ENCODE measurements around the gene TMEM201. TPM values are rescaled to one million over a fixed set of nuclear protein-coding genes. Genes with fewer than 3 reads are reported as not detected.

Gene TMEM201
- total RNA-seq, 1 experiment from 2014 or later: 7.0 TPM

DNA sequence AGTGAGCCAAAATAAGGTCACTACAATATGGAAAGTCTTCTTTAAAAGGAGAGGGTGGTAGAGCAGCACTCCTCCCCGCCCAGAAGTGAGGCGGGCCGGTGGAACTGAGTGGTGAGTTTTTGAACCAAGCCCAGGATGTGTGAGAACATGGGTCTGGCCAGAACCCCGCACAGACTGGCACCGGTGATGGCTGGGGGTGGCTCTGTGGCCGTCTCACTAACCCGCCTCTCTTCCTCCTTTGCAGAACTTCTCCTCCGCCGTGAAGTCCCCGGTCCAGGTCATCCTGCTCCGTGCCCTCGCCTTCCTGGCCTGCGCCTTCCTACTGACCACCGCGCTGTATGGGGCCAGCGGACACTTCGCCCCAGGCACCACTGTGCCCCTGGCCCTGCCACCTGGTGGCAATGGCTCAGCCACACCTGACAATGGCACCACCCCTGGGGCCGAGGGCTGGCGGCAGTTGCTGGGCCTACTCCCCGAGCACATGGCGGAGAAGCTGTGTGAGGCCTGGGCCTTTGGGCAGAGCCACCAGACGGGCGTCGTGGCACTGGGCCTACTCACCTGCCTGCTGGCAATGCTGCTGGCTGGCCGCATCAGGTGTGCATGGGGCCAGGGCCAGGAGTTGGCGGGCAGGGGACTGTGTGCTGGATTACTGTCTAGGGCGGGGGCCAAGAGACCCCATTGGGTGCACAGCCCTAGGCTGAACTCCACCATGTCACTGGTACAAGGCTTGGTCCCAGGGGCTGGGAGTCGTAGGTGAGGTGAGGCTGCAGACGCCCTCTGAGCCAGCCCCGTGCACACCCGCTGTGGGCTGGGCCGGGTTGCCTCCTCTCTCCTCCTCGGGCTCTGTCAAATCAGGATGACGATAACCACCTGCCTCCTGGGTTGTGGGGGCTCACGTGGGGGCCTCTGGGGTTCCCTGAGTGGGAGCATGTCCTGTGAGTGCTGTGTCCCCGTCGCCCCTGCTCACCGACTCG is 12.4 kb downstream of the TMEM201 start:
- DNase-seq (ENCODE audit: low read depth): no peak

DNA sequence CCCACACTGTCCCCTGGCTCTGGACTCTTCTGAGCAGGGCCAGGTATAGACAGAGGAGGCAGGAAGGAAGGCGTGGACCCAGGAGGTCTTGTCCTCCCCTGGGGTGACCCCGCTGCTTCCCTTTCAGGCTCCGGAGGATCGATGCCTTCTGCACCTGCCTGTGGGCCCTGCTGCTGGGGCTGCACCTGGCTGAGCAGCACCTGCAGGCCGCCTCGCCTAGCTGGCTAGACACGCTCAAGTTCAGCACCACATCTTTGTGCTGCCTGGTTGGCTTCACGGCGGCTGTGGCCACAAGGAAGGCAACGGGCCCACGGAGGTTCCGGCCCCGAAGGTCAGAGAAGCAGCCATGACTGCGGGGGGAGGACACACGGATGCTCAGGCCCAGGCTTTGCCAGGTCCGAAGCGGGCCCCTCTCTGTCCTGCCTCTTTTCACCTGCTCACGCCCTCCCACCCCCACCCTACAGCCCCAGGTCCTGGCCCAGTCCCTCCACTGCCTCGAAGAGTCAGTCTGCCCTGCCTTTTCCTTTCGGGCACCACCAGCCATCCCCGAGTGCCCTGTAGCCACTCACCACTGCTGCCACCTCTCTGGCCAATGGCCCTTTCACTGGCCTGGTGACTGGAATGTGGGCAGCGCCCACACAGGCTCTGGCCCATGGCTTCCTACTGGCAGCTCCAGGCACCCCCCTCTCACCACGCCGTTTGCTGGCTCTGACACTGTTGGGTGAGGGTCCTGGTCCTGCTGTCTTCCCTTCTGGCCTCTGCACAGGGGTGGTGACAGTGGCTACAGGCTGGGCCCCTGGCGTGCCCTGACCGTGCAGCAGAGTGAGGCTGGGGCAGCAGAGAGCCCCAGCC is 13.5 kb downstream of the TMEM201 start:
- no peak for DNase-seq (ENCODE audit: low read depth)

DNA sequence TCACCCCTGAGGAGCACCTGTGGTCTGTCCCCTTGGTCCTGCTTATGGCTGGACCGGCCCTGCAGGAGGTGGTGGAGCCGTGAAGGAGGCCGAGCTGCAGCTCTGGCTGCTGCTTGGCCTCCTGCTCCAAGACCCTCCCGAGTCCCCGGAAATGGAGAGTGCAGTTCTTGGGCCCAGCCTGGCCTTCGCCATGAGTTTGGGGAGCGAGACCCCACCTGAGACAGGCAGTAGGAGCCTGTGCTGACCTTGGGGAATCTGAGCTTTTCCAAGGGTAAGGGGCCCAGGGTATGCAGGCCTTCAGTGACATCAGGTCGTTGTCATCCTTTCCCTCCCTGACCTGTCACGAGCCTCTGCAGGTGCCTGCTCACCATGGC is 14.1 kb downstream of the TMEM201 start:
- no peak for DNase-seq (ENCODE audit: low read depth)

DNA sequence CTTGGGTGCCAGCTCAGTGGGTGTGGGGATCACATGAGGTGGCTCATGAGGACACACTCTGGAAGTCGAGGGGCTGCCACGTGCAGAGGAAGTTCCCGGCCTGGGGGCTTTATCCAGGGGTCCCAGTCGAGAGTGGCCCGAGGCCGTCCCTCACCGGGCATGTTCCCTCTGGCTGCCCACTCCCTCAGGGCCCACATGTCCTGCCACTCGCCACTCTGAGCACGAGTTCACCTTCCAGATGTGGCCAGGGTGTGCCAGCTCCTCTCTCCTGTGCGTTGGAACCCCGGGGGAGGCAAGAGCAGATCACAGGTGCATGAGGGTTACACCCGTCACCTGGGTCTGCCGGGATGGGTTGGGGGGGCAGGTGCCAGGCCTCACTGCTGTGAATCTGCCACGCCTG is 14.6 kb downstream of the TMEM201 start:
- no peak for DNase-seq (ENCODE audit: low read depth)

DNA sequence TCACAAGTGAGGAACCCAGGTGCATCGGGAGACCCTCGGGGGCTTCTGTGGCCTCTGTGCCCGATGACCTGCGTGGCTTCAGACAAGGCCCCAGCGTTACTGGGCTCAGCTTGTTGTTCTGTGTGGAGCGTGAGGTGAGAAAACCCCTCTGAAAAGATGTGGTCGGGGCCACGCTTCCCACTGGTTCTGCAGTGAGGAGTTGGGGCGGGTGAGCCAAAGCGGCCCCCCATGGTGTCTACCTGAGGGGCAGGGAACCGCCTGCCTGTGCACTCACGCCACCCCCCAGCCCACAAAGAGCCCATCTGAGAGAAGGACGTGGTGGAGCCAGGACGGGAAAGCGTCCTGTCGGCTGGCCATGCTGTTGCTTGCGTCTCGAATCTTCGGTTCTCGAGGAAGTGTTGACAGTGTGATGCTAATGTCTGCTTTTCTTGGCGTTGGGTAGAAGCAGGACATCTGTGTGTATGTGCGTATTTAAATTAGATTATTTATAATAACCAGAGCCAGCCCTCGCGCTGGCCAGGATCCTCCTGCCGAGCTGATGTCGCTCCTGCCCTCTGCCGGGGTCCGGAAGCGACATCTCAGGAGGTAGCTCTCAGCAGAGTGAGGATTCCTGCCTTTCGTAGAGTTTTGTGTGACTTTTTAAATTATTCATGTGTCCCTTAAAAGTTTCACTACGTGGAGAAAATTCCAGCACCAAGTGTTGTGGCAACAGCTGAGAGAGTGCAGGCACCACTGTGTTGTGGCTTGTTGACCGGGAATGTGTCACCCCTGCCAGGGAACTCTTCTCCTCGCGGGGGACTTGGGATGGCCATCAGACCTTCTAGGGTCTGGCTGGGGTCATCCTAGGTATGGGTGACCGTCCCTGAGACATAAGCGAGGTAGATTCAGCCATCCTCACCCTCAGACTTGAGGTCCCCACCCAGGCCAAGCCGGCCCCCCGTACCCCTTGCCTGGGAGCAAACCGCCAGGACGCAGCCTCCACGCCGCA is 15.3 kb downstream of the TMEM201 start:
- DNase-seq (ENCODE audit: low read depth): no peak

DNA sequence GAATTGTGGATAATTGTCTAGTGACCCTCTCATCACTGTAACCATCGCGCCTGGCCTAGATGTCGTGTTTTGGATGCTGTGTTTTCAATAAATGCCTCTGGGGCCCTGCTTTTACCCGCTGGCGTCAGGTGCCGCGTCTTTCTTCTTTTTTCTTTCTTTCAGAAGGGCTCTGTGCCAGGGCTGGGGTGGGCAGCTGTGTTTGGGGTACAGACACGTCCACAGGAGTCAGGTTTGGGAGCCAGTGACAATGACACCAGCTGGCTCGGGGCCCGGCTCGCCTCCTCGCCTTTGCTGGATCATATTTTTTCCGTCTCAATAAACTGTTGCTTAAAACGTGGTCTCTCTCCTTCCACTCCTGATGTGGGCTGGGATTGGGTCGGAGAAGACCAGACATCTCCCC is 16.1 kb downstream of the TMEM201 start:
- DNase-seq (ENCODE audit: low read depth): no peak

DNA sequence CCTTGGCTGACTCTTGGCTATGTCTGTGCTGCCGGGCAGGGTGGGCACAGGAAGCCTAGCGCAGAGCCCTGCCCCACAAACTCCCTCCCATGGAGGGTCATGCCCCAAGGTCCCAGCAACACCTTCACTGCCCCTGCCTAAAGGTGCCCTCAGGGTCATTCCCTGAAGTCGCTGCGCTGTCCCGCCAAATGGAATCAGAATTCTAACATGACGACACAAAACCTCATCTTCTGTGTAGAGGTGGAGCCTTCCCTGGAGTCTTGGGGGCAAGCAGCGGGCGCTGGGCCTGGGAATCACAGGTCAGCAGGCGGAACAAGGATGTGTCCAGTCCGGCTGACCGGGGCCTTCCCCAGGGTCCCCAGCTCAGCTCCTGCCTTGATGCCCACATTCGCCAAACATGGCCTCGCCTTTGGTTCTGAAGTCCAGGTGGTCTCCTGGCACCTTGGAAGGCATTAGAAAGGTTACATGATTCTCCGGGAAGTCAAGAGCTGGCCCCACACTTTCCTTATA is 17.3 kb downstream of the TMEM201 start:
- no peak for DNase-seq (ENCODE audit: low read depth)

DNA sequence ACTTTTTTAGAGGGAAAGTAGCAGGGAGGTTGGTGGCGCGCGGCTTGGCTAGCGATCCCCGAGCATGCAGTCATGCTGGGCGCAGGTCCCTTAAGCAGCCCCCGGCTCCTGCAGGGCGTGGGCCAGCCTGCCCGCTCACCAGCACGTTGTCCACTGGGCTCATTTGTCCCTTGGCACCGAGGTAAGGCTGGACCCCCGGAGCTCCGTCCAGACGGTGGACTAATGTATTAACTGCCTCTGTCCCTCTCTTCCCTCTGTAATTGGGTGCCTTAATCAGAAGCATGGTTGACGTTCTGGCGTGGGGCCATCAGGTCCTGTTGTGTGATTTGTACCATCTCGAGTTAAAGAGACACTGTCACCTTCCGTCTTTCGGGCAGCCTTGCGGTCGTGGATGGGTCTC is 17.7 kb downstream of the TMEM201 start:
- DNase-seq (ENCODE audit: low read depth): no peak

DNA sequence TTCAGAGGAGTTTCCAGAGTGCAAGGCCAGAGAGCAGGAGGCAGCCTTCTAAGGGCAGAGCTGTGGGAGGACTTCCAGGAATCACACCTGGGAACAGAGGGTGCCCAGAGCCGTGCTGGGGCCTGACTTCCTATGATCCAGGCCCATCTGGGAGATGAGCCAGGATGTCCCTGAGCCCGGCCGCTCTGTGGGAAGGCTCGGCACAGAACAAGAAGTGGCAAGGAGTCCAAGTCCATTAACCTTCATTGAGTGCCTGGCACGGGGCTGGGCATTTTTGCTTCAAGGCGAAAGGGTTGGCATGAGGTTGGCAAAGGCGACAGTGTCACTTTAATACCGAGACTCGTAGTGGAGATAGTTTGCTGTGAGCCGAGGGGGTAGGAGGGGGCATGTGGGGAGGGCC is 18.2 kb downstream of the TMEM201 start:
- DNase-seq (ENCODE audit: low read depth): no peak

DNA sequence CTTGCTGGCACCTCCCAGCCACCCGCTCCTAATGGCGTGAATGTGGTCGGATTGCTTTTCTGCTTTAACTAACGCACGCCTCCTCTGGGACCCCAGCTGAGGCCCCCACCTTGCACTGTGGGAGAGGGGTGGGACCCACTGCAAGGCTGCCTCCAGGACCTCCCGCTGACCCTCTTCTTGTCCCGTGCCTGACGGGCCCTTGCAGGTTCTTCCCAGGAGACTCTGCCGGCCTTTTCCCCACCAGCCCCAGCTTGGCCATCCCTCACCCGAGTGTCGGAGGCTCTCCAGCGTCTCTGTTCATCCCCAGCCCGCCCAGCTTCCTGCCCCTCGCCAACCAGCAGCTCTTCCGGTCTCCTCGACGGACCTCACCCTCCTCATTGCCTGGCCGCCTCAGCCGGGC is 18.6 kb downstream of the TMEM201 start:
- no peak for DNase-seq (ENCODE audit: low read depth)

DNA sequence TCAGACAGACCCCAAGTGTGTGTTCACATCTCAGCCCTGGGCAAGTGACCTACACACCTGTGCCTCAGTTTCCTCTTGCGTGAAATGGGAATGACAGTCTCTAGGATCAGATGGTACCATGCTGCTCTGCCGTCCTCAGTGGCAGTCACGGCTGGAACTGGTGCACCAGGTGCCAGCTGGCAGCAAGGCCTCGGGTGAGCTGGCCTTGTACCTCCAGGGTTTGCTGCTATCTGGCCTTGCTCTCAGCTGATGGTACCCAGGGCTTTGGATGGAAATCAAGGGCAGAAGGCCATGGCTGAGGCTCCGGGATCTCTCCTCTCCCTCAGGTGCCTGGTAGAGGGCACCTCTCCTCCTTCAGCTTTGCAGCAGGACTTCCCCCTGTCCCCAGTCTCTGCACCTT is 21.3 kb downstream of the TMEM201 start:
- DNase-seq (ENCODE audit: low read depth): no peak

DNA sequence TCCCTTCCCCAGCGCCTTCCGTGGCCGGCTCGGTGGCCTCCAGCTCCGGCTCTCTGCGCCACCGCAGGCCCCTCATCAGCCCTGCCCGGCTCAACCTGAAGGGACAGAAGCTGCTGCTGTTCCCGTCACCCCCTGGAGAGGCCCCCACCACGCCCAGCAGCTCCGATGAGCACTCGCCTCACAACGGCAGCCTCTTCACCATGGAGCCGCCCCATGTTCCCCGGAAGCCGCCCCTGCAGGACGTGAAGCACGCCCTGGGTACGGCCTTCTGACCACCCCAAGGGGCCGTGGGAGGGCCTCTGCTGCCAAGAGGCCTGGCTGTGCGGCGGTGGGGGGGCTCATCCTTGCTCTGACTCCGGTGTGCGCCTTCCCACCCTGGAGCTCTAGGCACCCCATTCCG is 21.8 kb downstream of the TMEM201 start:
- no peak for DNase-seq (ENCODE audit: low read depth)

DNA sequence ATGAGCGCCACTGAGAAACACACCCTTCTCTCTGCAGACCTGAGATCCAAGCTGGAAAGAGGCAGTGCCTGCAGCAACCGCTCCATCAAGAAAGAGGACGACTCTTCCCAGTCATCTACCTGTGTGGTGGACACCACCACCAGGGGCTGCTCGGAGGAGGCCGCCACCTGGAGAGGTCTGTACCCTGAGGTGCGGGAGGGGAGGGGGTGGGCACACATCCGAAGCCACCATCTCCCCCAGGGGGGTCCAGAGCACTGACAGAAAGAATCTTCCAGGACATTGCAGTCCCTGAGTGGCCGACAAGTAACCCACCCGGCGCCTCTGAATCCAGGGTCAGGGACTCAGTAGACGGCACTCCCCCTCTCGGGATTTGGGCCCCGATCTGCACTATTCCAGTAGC is 23.0 kb downstream of the TMEM201 start:
- no peak for DNase-seq (ENCODE audit: low read depth)

DNA sequence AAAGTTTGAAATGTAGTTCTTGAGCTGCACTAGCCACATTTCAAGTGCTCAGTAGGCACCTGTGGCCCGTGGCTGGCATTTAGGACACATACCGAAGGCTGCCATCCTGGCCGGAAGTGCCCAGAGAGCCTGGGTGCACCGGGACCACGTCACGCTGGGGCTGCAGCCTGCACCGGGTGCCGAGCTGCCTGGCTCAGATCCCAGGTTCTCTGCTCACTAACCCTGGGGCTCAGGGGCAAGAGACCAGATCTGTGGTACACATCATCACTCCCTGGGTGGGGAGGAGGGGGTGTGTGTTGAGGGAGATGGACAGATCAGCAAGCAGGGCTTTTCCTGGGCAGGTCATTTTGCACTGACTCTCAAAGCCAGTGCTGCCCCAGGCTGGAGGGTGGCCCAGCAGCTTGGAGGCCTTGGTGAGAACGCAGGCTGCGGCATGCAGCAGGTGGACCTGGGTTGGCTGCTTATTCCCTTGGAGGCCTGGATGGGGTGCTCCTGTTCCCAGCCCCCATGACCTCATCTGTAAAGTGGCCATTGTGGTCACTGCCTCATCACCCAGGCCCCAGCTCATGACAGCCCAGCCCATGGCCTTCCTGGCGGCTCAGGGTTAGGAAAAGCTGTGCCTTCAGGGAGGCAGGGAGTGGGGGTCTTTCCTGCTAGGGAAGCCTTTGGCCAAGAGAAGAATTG is 23.6 kb downstream of the TMEM201 start:
- no peak for DNase-seq (ENCODE audit: low read depth)

DNA sequence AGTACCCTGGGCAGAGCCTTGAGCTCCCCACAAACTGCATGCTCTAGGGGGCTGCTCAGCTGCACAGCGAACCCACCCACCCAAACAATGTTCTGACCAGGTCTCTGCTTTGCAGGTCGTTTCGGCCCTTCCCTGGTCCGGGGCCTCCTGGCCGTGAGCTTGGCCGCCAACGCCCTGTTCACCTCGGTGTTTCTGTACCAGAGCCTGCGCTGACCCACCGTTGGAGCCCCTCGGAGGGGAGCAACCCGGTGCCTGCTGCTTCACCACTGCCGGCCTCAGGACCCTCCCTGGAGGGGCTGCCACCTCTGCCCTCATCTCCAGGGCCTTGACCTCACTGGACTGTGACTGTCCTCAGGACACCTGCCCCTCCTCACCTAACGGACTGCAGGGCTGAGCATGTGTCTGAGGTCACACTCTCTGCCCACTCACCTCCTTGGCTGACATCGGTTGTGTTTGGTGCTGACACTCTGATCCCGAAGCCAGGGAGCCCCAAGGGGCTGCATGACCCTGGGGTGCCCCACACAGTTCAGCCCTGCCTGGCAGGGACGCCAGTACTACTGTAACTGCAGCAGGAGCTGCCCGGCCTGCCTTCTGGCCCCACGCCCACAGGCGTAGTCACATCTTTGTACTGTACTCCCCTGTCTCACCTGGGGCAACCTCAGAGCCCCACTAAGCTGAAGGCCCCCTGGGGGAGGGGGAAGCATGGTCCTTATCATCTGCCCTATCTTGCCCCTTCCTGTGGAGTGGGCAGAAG is 24.3 kb downstream of the TMEM201 start:
- no peak for DNase-seq (ENCODE audit: low read depth)

DNA sequence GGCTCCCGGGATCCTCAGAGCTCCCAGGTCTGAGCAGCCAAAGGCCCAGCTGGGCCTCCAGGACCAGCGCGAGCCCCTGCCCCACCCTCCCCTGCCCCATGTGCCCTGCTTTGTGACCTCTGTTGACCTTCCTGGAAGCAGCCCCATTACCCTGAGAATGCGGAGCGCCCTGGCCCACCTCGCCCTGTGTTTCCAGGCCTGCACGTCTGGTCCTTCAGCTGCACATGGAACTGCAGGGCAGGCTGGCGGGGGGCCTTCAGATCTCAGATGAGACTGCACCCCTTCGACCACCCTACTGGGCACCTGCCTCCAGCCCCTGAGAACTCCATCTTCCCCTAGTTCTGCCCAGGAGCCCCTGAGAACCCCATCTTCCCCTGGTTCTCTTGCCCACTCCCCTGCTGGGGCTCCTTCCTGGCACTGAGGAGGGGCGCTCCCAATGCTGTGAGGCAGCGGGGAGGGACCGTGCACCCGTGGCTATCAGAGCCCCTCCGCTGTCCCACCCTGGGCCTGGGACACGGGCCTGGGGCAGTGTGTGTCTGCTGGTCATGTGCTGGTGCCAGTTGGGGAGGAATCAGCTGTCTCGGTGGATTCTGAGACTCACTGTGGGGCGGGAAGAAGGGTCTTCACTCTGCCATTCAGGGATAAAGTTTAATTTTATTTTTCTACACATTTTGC is 25.1 kb downstream of the TMEM201 start:
- DNase-seq (ENCODE audit: low read depth): no peak

DNA sequence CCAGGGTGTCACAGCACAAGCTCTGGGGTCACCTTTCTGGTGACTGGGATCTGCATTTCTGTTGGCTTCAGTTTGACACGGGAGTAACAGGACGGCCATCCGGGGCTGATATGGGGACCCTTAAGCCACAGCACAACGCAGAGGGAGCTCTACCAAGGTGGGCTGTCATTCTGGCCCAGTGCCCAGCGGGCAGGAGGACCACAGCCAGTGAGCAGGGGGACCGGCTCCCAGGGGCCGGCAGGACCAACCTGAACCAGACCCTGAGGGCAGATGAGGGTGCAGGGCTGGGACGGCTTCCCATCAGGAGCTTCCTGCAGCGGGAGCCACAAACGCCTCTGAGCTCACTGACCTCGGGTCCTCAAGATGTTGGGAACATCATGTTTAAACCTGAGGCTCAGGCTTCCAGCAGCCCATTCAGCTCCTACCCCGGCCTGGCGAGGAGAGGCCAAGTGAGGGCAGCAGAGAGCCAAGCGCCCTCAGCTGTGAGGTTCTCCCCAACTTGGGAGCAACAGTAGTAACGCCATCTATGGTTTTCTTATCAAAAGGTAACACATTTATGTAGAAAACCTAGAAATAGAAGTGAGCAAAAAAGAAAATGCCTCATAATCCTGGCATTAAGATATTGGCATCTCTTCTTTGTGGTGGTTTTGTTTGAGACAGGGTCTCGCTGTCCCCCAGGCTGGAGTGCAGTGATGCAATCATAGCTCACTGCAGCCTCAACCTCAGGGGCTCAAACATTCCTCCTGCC is 26.8 kb downstream of the TMEM201 start:
- peak; percentile 39 for DNase-seq (ENCODE audit: low read depth)

DNA sequence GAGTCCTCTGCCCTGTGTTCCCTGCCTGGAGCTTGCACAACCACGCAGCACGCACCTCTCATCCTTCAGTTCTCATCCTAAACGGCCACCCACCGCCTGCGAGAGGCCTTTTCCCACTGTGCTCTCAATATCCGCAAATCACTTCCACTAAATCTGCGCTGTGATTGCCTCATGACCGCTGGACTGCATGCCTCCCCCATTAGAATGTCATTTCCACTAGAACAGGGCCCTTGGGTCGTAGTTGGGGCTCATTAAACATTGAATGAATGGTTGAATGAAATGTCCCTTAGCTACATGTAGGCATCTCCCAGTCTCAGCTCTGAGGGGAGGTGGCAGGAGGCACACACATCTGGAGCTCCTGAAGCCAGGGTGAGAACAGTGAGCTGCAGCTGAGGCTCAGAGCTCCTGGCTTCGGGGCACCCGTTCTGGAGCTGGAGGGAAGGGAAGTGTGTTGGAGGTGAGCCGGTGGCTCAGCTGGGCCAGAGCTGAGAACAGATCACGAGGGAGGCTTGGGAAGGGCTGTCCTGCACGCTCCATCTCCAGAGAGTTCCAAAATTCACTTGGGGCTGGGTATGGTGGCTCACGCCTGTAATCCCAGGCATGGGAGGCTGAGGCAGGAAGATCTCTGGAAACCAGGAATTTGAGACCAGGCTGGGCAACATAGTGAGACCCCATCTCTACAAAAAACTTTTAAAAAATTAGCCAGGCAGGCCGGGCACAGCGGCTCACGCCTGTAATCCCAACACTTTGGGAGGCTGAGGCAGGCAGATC is 30.4 kb downstream of the TMEM201 start:
- no peak for DNase-seq (ENCODE audit: low read depth)

Measured in RPMI7951 (cell line).